Hepatocyte (in vitro differentiated cells): ENCODE data around the gene SLC28A2.

ENCODE experiments used
- CTCF ChIP-seq: fragments of 200-600 bp; sonication (generic); IDR thresholded peaks from 2 replicates; pipeline ENCODE4 v1.5.1; 2016; ENCODE audit warnings: antibody characterized with exemption, mild to moderate bottlenecking; ENCODE audit not compliant: poor library complexity
- EZH2 ChIP-seq: fragments of 200-600 bp; sonication (generic); IDR thresholded peaks from 2 replicates; pipeline ENCODE4 v1.6.1; 2016; ENCODE audit warnings: antibody characterized with exemption, mild to moderate bottlenecking, borderline replicate concordance
- EZH2phosphoT487 ChIP-seq: fragments of 200-600 bp; sonication (generic); IDR thresholded peaks from one replicate; pipeline ENCODE4 v1.6.1; 2018; ENCODE audit warnings: antibody characterized with exemption, mild to moderate bottlenecking, low read depth, moderate library complexity; ENCODE audit not compliant: unreplicated experiment, severe bottlenecking

DNA sequence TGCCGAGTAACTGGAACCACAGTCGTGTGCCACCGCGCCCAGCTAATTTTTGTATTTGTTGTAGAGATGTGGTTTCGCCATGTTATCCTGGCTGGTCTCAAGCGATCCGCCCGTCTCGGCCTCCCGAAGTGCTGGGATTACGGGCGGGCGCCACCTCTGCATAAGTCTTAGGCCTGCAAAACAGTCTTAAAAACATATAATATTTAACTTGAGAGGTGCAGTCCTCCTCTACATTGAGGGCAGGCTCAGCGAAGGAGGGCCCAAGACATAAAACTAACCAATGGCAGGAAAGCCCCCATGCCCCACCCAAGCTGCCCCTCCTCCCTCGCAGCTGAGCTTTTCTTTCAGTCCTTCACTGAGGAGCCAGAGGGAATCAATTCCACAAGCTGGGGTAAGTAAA, at the start of gene SLC28A2:
- TF ChIP-seq CTCF (no peak), EZH2 (no peak), EZH2phosphoT487 (no peak)
